Panc1 (cell line): Measurements from ENCODE around the gene TLE5.

Experiments used
- CTCF ChIP-seq: fragments of 450-650 bp; IDR thresholded peaks from 2 replicates; pipeline ENCODE4 v1.5.1; 2017; ENCODE audit warnings: mild to moderate bottlenecking
- POLR2AphosphoS5 ChIP-seq: IDR thresholded peaks from 2 replicates; pipeline ENCODE4 v1.6.1; 2012; ENCODE audit warnings: mild to moderate bottlenecking, low read depth, low read length, moderate library complexity
- REST ChIP-seq, 2 experiments: IDR thresholded peaks; 2 replicates each; pipeline ENCODE4 v1.6.1; 2011 to 2012; ENCODE audit warnings: low read depth in 2 of 2, control low read depth in 1 of 2, low read length in 1 of 2, mild to moderate bottlenecking in 1 of 2, moderate library complexity in 1 of 2; ENCODE audit not compliant: insufficient read depth in 1 of 2

- TF ChIP-seq CTCF (no peak), REST (IDR thresholded peaks at IDR 0.05; ENCODE audit: insufficient read depth in 1 of 2, low read depth in 2 of 2, low read length in 1 of 2) (no peak), POLR2AphosphoS5 (no peak)
Measured at GRCh38 chr19:3059653-3060052, 2.6 kb downstream of the TLE5 start.
